Measurements from ENCODE around the gene TRMT112. TPM values are rescaled to one million over a fixed set of nuclear protein-coding genes. Genes with fewer than 3 reads are reported as not detected.
A peak's percentile ranks its signal among the peaks of the same experiment; 100 is the strongest.

TRMT112 gene
- total RNA-seq, 1 experiment from 2014 or later: 341 TPM

- BruUV-seq (replicated peaks): no TSS peak
- POLR2A ChIA-PET: no interaction called here
- no peaks in the 10 kb centered on the region for H3K27me3 ChIP-seq (ENCODE audit: control insufficient read depth, insufficient read depth, low read length)
- no peak overlapping the region for H3K27ac ChIP-seq (ENCODE audit: low read length)
- TF ChIP-seq CTCF (IDR thresholded peaks at IDR 0.05): no peak
- peak; percentile 27; the same call in 1 of the 2 replicates for TF ChIP-seq POLR2AphosphoS5 (IDR thresholded peaks at IDR 0.05; ENCODE audit: low read depth, low read length)
- in situ Hi-C loops (cut with HindIII; ENCODE audit: low pct_unique_long_range_greater_than_20kb, low sequenced_read_pairs): no loop called here
- CTCF ChIA-PET: no interaction called here
- ATAC-seq: peak; percentile 89
- DNase-seq (ENCODE audit: low read depth, low spot score): peak; percentile 94
- no peaks in the 10 kb centered on the region for H3K36me3 ChIP-seq (ENCODE audit: control insufficient read depth, insufficient read depth, low read length)
- no peak overlapping the region for H3K4me3 ChIP-seq (ENCODE audit: low read depth in 2 of 2, low read length in 2 of 2)
- intact Hi-C loops (cut with micrococcal nuclease; ENCODE audit: unreplicated experiment): no loop called here
- peaks cover 22% of the 10 kb centered on the region for H3K4me1 ChIP-seq (ENCODE audit: control insufficient read depth, insufficient read depth, low read length)
- no peaks in the 10 kb centered on the region for H3K9me3 ChIP-seq (ENCODE audit: control insufficient read depth, insufficient read depth, low read depth, low read length)
These were observed 17.7 kb upstream of the TRMT112 start for GRCh38 chr11:64334764-64335735.

GRCh38 chr11:64333556-64333955 lies 16.2 kb upstream of the TRMT112 start:
- H3K36me3 ChIP-seq (ENCODE audit: control insufficient read depth, insufficient read depth, low read length): no peaks in the 10 kb centered on the region
- H3K27ac ChIP-seq (ENCODE audit: low read length): no peak overlapping the region
- ATAC-seq (no peak), DNase-seq (ENCODE audit: low read depth, low spot score) (no peak)
- H3K4me1 ChIP-seq (ENCODE audit: control insufficient read depth, insufficient read depth, low read length): peaks cover 26% of the 10 kb centered on the region
- intact Hi-C loops (cut with micrococcal nuclease; ENCODE audit: unreplicated experiment): no loop called here
- TF ChIP-seq REST (IDR thresholded peaks at IDR 0.05; ENCODE audit: insufficient read depth in 1 of 2, low read depth in 2 of 2, low read length in 1 of 2) (no peak), POLR2AphosphoS5 (IDR thresholded peaks at IDR 0.05; ENCODE audit: low read depth, low read length) (no peak), SIN3A (IDR thresholded peaks at IDR 0.05; ENCODE audit: borderline replicate concordance, insufficient read depth, low read depth, low read length) (no peak), TCF7L2 (IDR thresholded peaks at IDR 0.05; ENCODE audit: low read depth, low read length) (no peak), CTCF (IDR thresholded peaks at IDR 0.05) (no peak)
- no TSS peak for BruUV-seq (replicated peaks)
- H3K4me3 ChIP-seq (ENCODE audit: low read depth in 2 of 2, low read length in 2 of 2): no peak overlapping the region
- H3K27me3 ChIP-seq (ENCODE audit: control insufficient read depth, insufficient read depth, low read length): no peaks in the 10 kb centered on the region
- CTCF ChIA-PET: interaction anchor here (0.9 kb wide), 1 partner anchor 16 kb away, joined by 4 read pairs; the partner anchor contains the start of gene PRDX5
- POLR2A ChIA-PET: no interaction called here
- H3K9me3 ChIP-seq (ENCODE audit: control insufficient read depth, insufficient read depth, low read depth, low read length): no peaks in the 10 kb centered on the region
- in situ Hi-C loops (cut with HindIII; ENCODE audit: low pct_unique_long_range_greater_than_20kb, low sequenced_read_pairs): no loop called here
